A549 (cell line): ENCODE data around the gene ZFHX3. TPM values are rescaled to one million over a fixed set of nuclear protein-coding genes. Genes with fewer than 3 reads are reported as not detected.

Source experiments
- ATAC-seq, 2 experiments: fragments of 200-7000 bp in 1 of 2; fragments of >200 bp in 1 of 2; cut with Nextera tagmentation in 1 of 2; cut with Tn5 transposase in 1 of 2; 3 replicates each; pipeline versions ENCODE4 v1.8.0 to v1.9.1; 2018 to 2020; ENCODE audit warnings: mild to moderate bottlenecking in 1 of 2, moderate library complexity in 1 of 2
- CTCF ChIA-PET: fragments of 300-600 bp; sonication (Branson Sonifier 250); formaldehyde crosslinking; extraction: SDS; loops from one replicate; lab custom pipeline; 2021; ENCODE audit warnings: antibody characterized with exemption, inconsistent platforms; lab: Yijun Ruan, JAX
- POLR2A ChIA-PET: fragments of 350-600 bp; formaldehyde crosslinking; extraction: SDS; loops from one replicate; lab custom pipeline; 2021; ENCODE audit warnings: antibody characterized with exemption, inconsistent platforms; lab: Yijun Ruan, JAX
- DNase-seq, 2 experiments: peaks; one replicate each; pipeline versions ENCODE4 v3.0.0 to v3.0.0-alpha.2; 2011 to 2016; ENCODE audit warnings: low read depth in 1 of 2, low spot score in 1 of 2
- FAIRE-seq: peaks from 2 replicates; lab custom pipeline; 2011; peaks lifted over from hg19 to GRCh38; lab: Jason Lieb, UNC
- H3K27ac ChIP-seq, 2 experiments: fragments of >200 bp; sonication (Bioruptor Twin); formaldehyde crosslinking; 3 replicates each; pipeline ENCODE4 v1.5.1; 2016 to 2017
- H3K4me1 ChIP-seq: fragments of >200 bp; sonication (Bioruptor Twin); formaldehyde crosslinking; 3 replicates; pipeline ENCODE4 v1.6.1; 2016
- H3K4me2 ChIP-seq: fragments of >200 bp; sonication (Bioruptor Twin); formaldehyde crosslinking; 3 replicates; pipeline ENCODE4 v1.6.1; 2016
- H3K4me3 ChIP-seq: fragments of >200 bp; sonication (Bioruptor Twin); formaldehyde crosslinking; 3 replicates; pipeline ENCODE4 v1.5.1; 2016
- H3K9me3 ChIP-seq: fragments of >200 bp; sonication (Bioruptor Twin); formaldehyde crosslinking; 3 replicates; pipeline ENCODE4 v1.6.1; 2016
- CEBPB ChIP-seq, 2 experiments: fragments of >200 bp in 1 of 2; sonication (Bioruptor Twin) in 1 of 2; formaldehyde crosslinking in 1 of 2; IDR thresholded peaks; 2 replicates each; pipeline ENCODE4 v1.6.1; 2012 to 2016
- EHMT2 ChIP-seq: fragments of 200-600 bp; sonication (generic); IDR thresholded peaks from 2 replicates; pipeline ENCODE4 v1.6.1; 2016; ENCODE audit warnings: antibody characterized with exemption, low read depth, mild to moderate bottlenecking, moderate library complexity
- FOSL2 ChIP-seq, 2 experiments: fragments of 450-650 bp in 1 of 2; fragments of >200 bp in 1 of 2; sonication (Bioruptor Twin) in 1 of 2; formaldehyde crosslinking; IDR thresholded peaks; 2 replicates each; pipeline versions ENCODE4 v1.5.0 to v1.6.1; 2016 to 2020; ENCODE audit warnings: mild to moderate bottlenecking in 1 of 2, moderate library complexity in 1 of 2
- GATA3 ChIP-seq: IDR thresholded peaks from 2 replicates; pipeline ENCODE4 v1.6.1; 2012; ENCODE audit warnings: borderline replicate concordance
- HOXA7 ChIP-seq: fragments of 250-450 bp; sonication (Bioruptor Pico); IDR thresholded peaks from 2 replicates; pipeline ENCODE4 v1.5.0; 2020; ENCODE audit warnings: mild to moderate bottlenecking, moderate library complexity
- MAFK ChIP-seq: fragments of 450-650 bp; IDR thresholded peaks from 2 replicates; pipeline ENCODE4 v1.6.1; 2014; ENCODE audit not compliant: partially characterized antibody
- MAX ChIP-seq: IDR thresholded peaks from 2 replicates; pipeline ENCODE4 v1.6.1; 2012
- MAZ ChIP-seq: fragments of 150-350 bp; IDR thresholded peaks from 2 replicates; pipeline ENCODE4 v1.6.1; 2014; ENCODE audit warnings: antibody characterized with exemption, low read depth, low read length, borderline replicate concordance
- NPAS2 ChIP-seq: fragments of 250-450 bp; sonication (Bioruptor Pico); IDR thresholded peaks from 2 replicates; pipeline ENCODE4 v1.8.0; 2022; ENCODE audit warnings: mild to moderate bottlenecking, moderate library complexity, borderline replicate concordance
- RAD21 ChIP-seq, 2 experiments: fragments of >200 bp in 1 of 2; sonication (Bioruptor Twin) in 1 of 2; formaldehyde crosslinking in 1 of 2; IDR thresholded peaks in 1 of 2; conservative IDR thresholded peaks in 1 of 2; 2 replicates in 1 of 2; 3 replicates in 1 of 2; pipeline ENCODE4 v1.6.1; 2012 to 2018; ENCODE audit warnings: inconsistent platforms in 1 of 2
- RCOR1 ChIP-seq: fragments of 150-350 bp; IDR thresholded peaks from 2 replicates; pipeline ENCODE4 v1.6.1; 2014; ENCODE audit warnings: antibody characterized with exemption, low read length, low read depth
- REST ChIP-seq: fragments of 200-600 bp; sonication (generic); IDR thresholded peaks from 2 replicates; pipeline ENCODE4 v1.6.1; 2016; ENCODE audit warnings: antibody characterized with exemption, mild to moderate bottlenecking, moderate library complexity
- RNF2 ChIP-seq: fragments of 200-600 bp; sonication (generic); IDR thresholded peaks from 2 replicates; pipeline ENCODE4 v1.6.1; 2016; ENCODE audit warnings: low read depth, mild to moderate bottlenecking, antibody characterized with exemption, moderate library complexity, borderline replicate concordance
- SMC3 ChIP-seq: fragments of >200 bp; sonication (Bioruptor Twin); formaldehyde crosslinking; IDR thresholded peaks from 3 replicates; pipeline ENCODE4 v1.6.1; 2018; ENCODE audit warnings: inconsistent platforms
- SREBF2 ChIP-seq: fragments of 450-650 bp; IDR thresholded peaks from 2 replicates; pipeline ENCODE4 v1.6.1; 2014; ENCODE audit warnings: mild to moderate bottlenecking, moderate library complexity
- TFCP2L1 ChIP-seq: fragments of 250-450 bp; sonication (Bioruptor Pico); IDR thresholded peaks from 2 replicates; pipeline ENCODE4 v1.5.0; 2021; ENCODE audit warnings: mild to moderate bottlenecking
- ZC3H11A ChIP-seq: fragments of 450-650 bp; IDR thresholded peaks from 2 replicates; pipeline ENCODE4 v1.6.1; 2014; ENCODE audit warnings: antibody characterized with exemption, mild to moderate bottlenecking
- WGBS: methylation state at CpG from one replicate; pipeline ENCODE4 v1.1.6; 2017; ENCODE audit errors: missing lambda C conversion rate; 5-methylcytosine and 5-hydroxymethylcytosine counted together
- polyA plus RNA-seq, 4 experiments: library from polyadenylated mRNA; depleted of rRNA in 3 of 4; stranded (reverse); fragments of >200 nt; fragmentation: RNase III in 1 of 4; extraction: RNeasy Plus Mini Kit Qiagen cat#74134 plus additional on column Dnase treatment in 1 of 4; gene quantifications; 2 replicates in 3 of 4; 3 replicates in 1 of 4; pipeline ENCODE4 v1.2.3, GENCODE V29; 2011 to 2017

The ZFHX3 gene
- polyA plus RNA-seq, 2 of the 4 experiments (the other 2 are of a cell fraction): 3.9 to 6.5 TPM

GRCh38 chr16:72977127-72977526, 70.8 kb downstream of the ZFHX3 start (continued):
- TF ChIP-seq REST (no peak), MAFK (no peak), ZC3H11A (no peak), RCOR1 (no peak), MAZ (no peak), SREBF2 (no peak), CEBPB (IDR thresholded peaks at IDR 0.05) (no peak), SMC3 (no peak)

- TF ChIP-seq MAX (no peak), SMC3 (no peak), NPAS2 (CRISPR knock-in tag) (no peak), HOXA7 (CRISPR knock-in tag) (no peak), FOSL2 (IDR thresholded peaks at IDR 0.05) (no peak), FOSL2 (CRISPR knock-in tag; IDR thresholded peaks at IDR 0.05) (no peak)
- ATAC-seq (no peak), FAIRE-seq (no peak), DNase-seq (no peak)
- no peaks in the 10 kb centered on the region for H3K4me1 ChIP-seq
- ChIA-PET POLR2A (no interaction called here), CTCF (no interaction called here)
- 92% methylated on average over 17 of the region's 17 CpGs for WGBS
- no peak overlapping the region for H3K27ac ChIP-seq
- no peak overlapping the region for H3K4me3 ChIP-seq
- no peaks in the 10 kb centered on the region for H3K9me3 ChIP-seq
- no peak overlapping the region for H3K4me2 ChIP-seq
These were observed 71.4 kb downstream of the ZFHX3 start for GRCh38 chr16:72976438-72977064.

- DNase-seq (no peak), FAIRE-seq (no peak), ATAC-seq (no peak)
- Histone ChIP-seq H3K27ac (no peak overlapping the region), H3K4me1 (no peaks in the 10 kb centered on the region), H3K4me2 (no peak overlapping the region), H3K9me3 (no peaks in the 10 kb centered on the region), H3K4me3 (no peak overlapping the region)
- WGBS: 91% methylated on average over 5 of the region's 5 CpGs
- TF ChIP-seq REST (peak; percentile 31; the same call in 1 of the 2 replicates), RAD21 (conservative IDR thresholded peaks at IDR 0.05 in 1 of 2, IDR thresholded peaks at IDR 0.05 in 1 of 2) (no peak), EHMT2 (no peak), TFCP2L1 (CRISPR knock-in tag) (no peak), CEBPB (IDR thresholded peaks at IDR 0.05) (no peak), GATA3 (no peak), RNF2 (no peak)
- CTCF ChIA-PET: no interaction called here
- POLR2A ChIA-PET: no interaction called here
These were observed 72.0 kb downstream of the ZFHX3 start for GRCh38 chr16:72975809-72976437.
